HepG2 (cell line): Measurements from ENCODE around the gene KIF3C. TPM values are rescaled to one million over a fixed set of nuclear protein-coding genes. Genes with fewer than 3 reads are reported as not detected.

ENCODE experiments used
- ATRX ChIP-seq: sonication (generic); formaldehyde crosslinking; IDR thresholded peaks from 2 replicates; pipeline ENCODE4 v1.4.0; 2020; ENCODE audit warnings: missing genetic modification reagents, borderline replicate concordance
- BRCA1 ChIP-seq: sonication (generic); formaldehyde crosslinking; IDR thresholded peaks from 2 replicates; pipeline ENCODE4 v1.4.0; 2020; ENCODE audit warnings: missing genetic modification reagents
- CREBL2 ChIP-seq: sonication (generic); formaldehyde crosslinking; IDR thresholded peaks from 2 replicates; pipeline ENCODE4 v1.8.1; 2023; ENCODE audit warnings: missing genetic modification reagents, mild to moderate bottlenecking, borderline replicate concordance
- FLYWCH1 ChIP-seq: sonication (generic); formaldehyde crosslinking; IDR thresholded peaks from 2 replicates; pipeline ENCODE4 v1.8.1; 2023; ENCODE audit warnings: mild to moderate bottlenecking, missing genetic modification reagents
- GMEB2 ChIP-seq: IDR thresholded peaks from 2 replicates; pipeline ENCODE4 v1.6.1; 2016; ENCODE audit warnings: missing biosample characterization, missing genetic modification reagents, low read depth
- MXI1 ChIP-seq: IDR thresholded peaks from 3 replicates; pipeline ENCODE4 v1.6.1; 2012; ENCODE audit warnings: low read depth, low read length, inconsistent platforms, borderline replicate concordance
- REXO4 ChIP-seq: sonication (generic); formaldehyde crosslinking; IDR thresholded peaks from 2 replicates; pipeline ENCODE4 v1.8.0; 2022; ENCODE audit warnings: missing genetic modification reagents, mild to moderate bottlenecking, borderline replicate concordance
- RORA ChIP-seq: sonication (generic); formaldehyde crosslinking; IDR thresholded peaks from 2 replicates; pipeline ENCODE4 v1.5.0; 2020; ENCODE audit warnings: mild to moderate bottlenecking, missing genetic modification reagents, moderate library complexity
- SETDB1 ChIP-seq: sonication (generic); formaldehyde crosslinking; IDR thresholded peaks from 2 replicates; pipeline ENCODE4 v1.5.1; 2020; ENCODE audit warnings: missing genetic modification reagents, mild to moderate bottlenecking, borderline replicate concordance
- SIX1 ChIP-seq: sonication (generic); formaldehyde crosslinking; IDR thresholded peaks from 2 replicates; pipeline ENCODE4 v1.4.0; 2020; ENCODE audit warnings: missing genetic modification reagents, borderline replicate concordance
- SNAPC4 ChIP-seq: sonication (generic); formaldehyde crosslinking; IDR thresholded peaks from 2 replicates; pipeline ENCODE4 v1.4.0; 2020; ENCODE audit warnings: mild to moderate bottlenecking, missing genetic modification reagents
- TARDBP ChIP-seq: sonication (generic); formaldehyde crosslinking; IDR thresholded peaks from 2 replicates; pipeline ENCODE4 v1.8.0; 2022; ENCODE audit warnings: mild to moderate bottlenecking, missing genetic modification reagents
- TCF7 ChIP-seq: sonication (generic); IDR thresholded peaks from 2 replicates; pipeline ENCODE4 v1.6.1; 2016; ENCODE audit warnings: antibody characterized with exemption, low read depth
- ZBTB26 ChIP-seq: IDR thresholded peaks from 2 replicates; pipeline ENCODE4 v1.6.1; 2016; ENCODE audit warnings: missing compliant biosample characterization, missing genetic modification reagents, borderline replicate concordance
- ZNF510 ChIP-seq: sonication (generic); formaldehyde crosslinking; IDR thresholded peaks from 2 replicates; pipeline ENCODE4 v1.4.0; 2020; ENCODE audit warnings: low read depth, mild to moderate bottlenecking, missing genetic modification reagents
- ZNF557 ChIP-seq: sonication (generic); formaldehyde crosslinking; IDR thresholded peaks from 2 replicates; pipeline ENCODE4 v1.4.0; 2020; ENCODE audit warnings: missing genetic modification reagents
- ZNF605 ChIP-seq: sonication (generic); formaldehyde crosslinking; IDR thresholded peaks from 2 replicates; pipeline ENCODE4 v1.8.0; 2022; ENCODE audit warnings: mild to moderate bottlenecking, missing genetic modification reagents
- polyA plus RNA-seq, 8 experiments: library from polyadenylated mRNA; depleted of rRNA in 3 of 8; stranded (reverse) in 7 of 8; unstranded in 1 of 8; fragments of >200 nt; fragmentation: Illumina TruSeq in 4 of 8; extraction: Trizol in 4 of 8; gene quantifications; 2 replicates each; pipeline versions ENCODE4 v1.2.1 to v1.2.3, GENCODE V29; 2011 to 2016; ENCODE audit warnings: low read depth in 4 of 8, missing spikeins in 1 of 8, mixed read lengths in 1 of 8; ENCODE audit not compliant: insufficient read depth in 1 of 8
- total RNA-seq, 5 experiments: library from RNA; depleted of rRNA; stranded (reverse); fragments of >200 nt; fragmentation: Illumina TruSeq; extraction: Trizol; gene quantifications; 2 replicates each; pipeline ENCODE4 v1.2.3, GENCODE V29; 2016; ENCODE audit warnings: low read depth in 1 of 5

The KIF3C gene
- total and polyA plus RNA-seq, 2 of the 13 experiments (the other 11 are each of a cell fraction or from before 2014, with no cell fraction given) = 3.6 to 4.9 TPM

- TF ChIP-seq FLYWCH1 (CRISPR knock-in tag) (no peak), TCF7 (no peak), RORA (CRISPR knock-in tag) (no peak), MXI1 (no peak), TARDBP (CRISPR knock-in tag) (peak; percentile 65; the same call in 1 of the 2 replicates), ATRX (CRISPR knock-in tag) (no peak), ZNF557 (CRISPR knock-in tag) (no peak), REXO4 (CRISPR knock-in tag) (no peak), GMEB2 (peak; percentile 58; the same call in 1 of the 2 replicates), ZBTB26 (CRISPR knock-in tag) (no peak), SNAPC4 (CRISPR knock-in tag) (0 out of 2 replicates have a peak, but pooled peaks have one; percentile 19), SETDB1 (CRISPR knock-in tag) (no peak), CREBL2 (CRISPR knock-in tag) (no peak), ZNF605 (CRISPR knock-in tag) (no peak), ZNF510 (peak; percentile 50; the same call in 1 of the 2 replicates), SIX1 (CRISPR knock-in tag) (no peak), BRCA1 (CRISPR knock-in tag) (no peak)
These were observed at the start of gene KIF3C (continued) for GRCh38 chr2:25982273-25982967.
